CD14-positive monocyte (primary cell): ENCODE results near the gene SNUPN. TPM values are rescaled to one million over a fixed set of nuclear protein-coding genes. Genes with fewer than 3 reads are reported as not detected.

Experiments
- DNase-seq, 3 donors: peaks; one replicate each; pipeline ENCODE4 v3.0.0-alpha.2; 2011 to 2022
- H2AFZ ChIP-seq: 2 replicates; pipeline ENCODE4 v1.6.0; 2012; ENCODE audit warnings: mild to moderate bottlenecking, low read depth, low read length, inconsistent platforms; ENCODE audit not compliant: insufficient read depth, poor library complexity, severe bottlenecking
- H3K27ac ChIP-seq, 2 donors: 1 replicate in 1 of 2; 2 replicates in 1 of 2; pipeline ENCODE4 v1.5.1; 2012 to 2013; ENCODE audit warnings: low read length in 2 of 2, control low read depth in 1 of 2, inconsistent platforms in 1 of 2, low read depth in 1 of 2, mild to moderate bottlenecking in 1 of 2
- H3K27me3 ChIP-seq, 2 donors: one replicate each; pipeline versions ENCODE4 v1.6.0 to v1.6.1; 2011 to 2013; ENCODE audit warnings: low read length in 2 of 2; ENCODE audit not compliant: control insufficient read depth in 2 of 2, insufficient read depth in 2 of 2
- H3K36me3 ChIP-seq, 2 donors: replicated peaks in 1 of 2; 1 replicate in 1 of 2; 2 replicates in 1 of 2; pipeline versions ENCODE4 v1.5.1 to v1.6.1; 2012 to 2013; ENCODE audit warnings: low read length in 2 of 2, control low read depth in 1 of 2, inconsistent platforms in 1 of 2, mild to moderate bottlenecking in 1 of 2; ENCODE audit not compliant: insufficient read depth in 2 of 2, control insufficient read depth in 1 of 2
- H3K4me1 ChIP-seq, 2 donors: 1 replicate in 1 of 2; 2 replicates in 1 of 2; pipeline versions ENCODE4 v1.5.1 to v1.6.1; 2012 to 2013; ENCODE audit warnings: low read length in 2 of 2, control low read depth in 1 of 2, inconsistent platforms in 1 of 2, mild to moderate bottlenecking in 1 of 2, moderate library complexity in 1 of 2; ENCODE audit not compliant: insufficient read depth in 2 of 2, control insufficient read depth in 1 of 2
- H3K4me2 ChIP-seq: replicated peaks from 2 replicates; pipeline ENCODE3; 2012; ENCODE audit warnings: low read length, moderate library complexity, mild to moderate bottlenecking; ENCODE audit not compliant: poor library complexity, severe bottlenecking; ENCODE audit errors: extremely low read depth
- H3K4me3 ChIP-seq, 3 experiments: fragments of 200-600 bp in 1 of 3; sonication (generic) in 1 of 3; replicated peaks in 1 of 3; 1 replicate in 2 of 3; 2 replicates in 1 of 3; pipeline ENCODE4 v1.5.1; 2011 to 2013; ENCODE audit warnings: low read length in 3 of 3, mild to moderate bottlenecking in 3 of 3, control low read depth in 2 of 3, low read depth in 2 of 3, inconsistent platforms in 1 of 3, moderate library complexity in 1 of 3
- H3K79me2 ChIP-seq: 2 replicates; pipeline ENCODE4 v1.6.0; 2012; ENCODE audit warnings: mild to moderate bottlenecking, control low read depth, inconsistent platforms, low read length, moderate library complexity; ENCODE audit not compliant: insufficient read depth
- H3K9ac ChIP-seq: 2 replicates; pipeline ENCODE4 v1.6.0; 2017; ENCODE audit warnings: low read length, mild to moderate bottlenecking; ENCODE audit not compliant: insufficient read depth, poor library complexity, severe bottlenecking
- H3K9me3 ChIP-seq, 2 donors: replicated peaks in 1 of 2; 1 replicate in 1 of 2; 2 replicates in 1 of 2; pipeline versions ENCODE4 v1.5.1 to v1.6.1; 2012 to 2013; ENCODE audit warnings: low read length in 2 of 2, control low read depth in 1 of 2; ENCODE audit not compliant: control insufficient read depth in 1 of 2, insufficient read depth in 1 of 2
- H4K20me1 ChIP-seq: 2 replicates; pipeline ENCODE4 v1.6.0; 2012; ENCODE audit warnings: mild to moderate bottlenecking, low read length, control low read depth, moderate library complexity; ENCODE audit not compliant: insufficient read depth
- H3K27ac Mint-ChIP-seq, 7 donors: one replicate each; pipeline ENCODE4 v1.8.0; 2020; ENCODE audit warnings: mild to moderate bottlenecking in 7 of 7, mixed read lengths in 7 of 7, moderate library complexity in 6 of 7, inconsistent platforms in 2 of 7
- H3K27me3 Mint-ChIP-seq, 3 donors: one replicate each; pipeline ENCODE4 v1.8.0; 2021 to 2022; ENCODE audit warnings: low read depth in 3 of 3, mild to moderate bottlenecking in 3 of 3, mixed read lengths in 3 of 3, moderate library complexity in 3 of 3, inconsistent platforms in 1 of 3
- H3K36me3 Mint-ChIP-seq, 2 donors: one replicate each; pipeline ENCODE4 v1.8.0; 2020; ENCODE audit warnings: mixed read lengths in 2 of 2, inconsistent platforms in 1 of 2, mild to moderate bottlenecking in 1 of 2
- H3K4me1 Mint-ChIP-seq: one replicate; pipeline ENCODE4 v1.8.0; 2020; ENCODE audit warnings: mild to moderate bottlenecking, mixed read lengths
- H3K4me3 Mint-ChIP-seq, 2 donors: one replicate each; pipeline ENCODE4 v1.8.0; 2020; ENCODE audit warnings: mild to moderate bottlenecking in 2 of 2, mixed read lengths in 2 of 2, moderate library complexity in 1 of 2
- H3K9me3 Mint-ChIP-seq, 7 donors: one replicate each; pipeline ENCODE4 v1.8.0; 2020 to 2022; ENCODE audit warnings: mixed read lengths in 7 of 7, mild to moderate bottlenecking in 6 of 7, moderate library complexity in 6 of 7, inconsistent platforms in 2 of 7
- CTCF ChIP-seq: fragments of 200-600 bp; IDR thresholded peaks from one replicate; pipeline ENCODE4 v1.8.0; 2022; ENCODE audit warnings: antibody characterized with exemption, mild to moderate bottlenecking
- WGBS: methylation state at CpG from one replicate; pipeline ENCODE4 v1.1.5; 2013; ENCODE audit warnings: missing lambda C conversion rate; ENCODE audit not compliant: insufficient coverage; 5-methylcytosine and 5-hydroxymethylcytosine counted together
- intact Hi-C, 2 donors: fragments of 100-400 bp; cut with micrococcal nuclease; formaldehyde crosslinking; loops; one replicate each; pipeline versions ENCODE4 v1.15.0 to v1.15.1; 2023
- polyA plus RNA-seq, 3 donors: library from polyadenylated mRNA; depleted of rRNA in 1 of 3; unstranded in 2 of 3; stranded (reverse) in 1 of 3; fragments of 300-500 nt in 2 of 3; fragments of >200 nt in 1 of 3; fragmentation: Illumina TruSeq in 2 of 3; gene quantifications; 1 replicate in 2 of 3; 2 replicates in 1 of 3; pipeline ENCODE4 v1.2.3, GENCODE V29; 2012 to 2021

SNUPN gene
- polyA plus RNA-seq, 3 donors: 11.7 to 31.8 (median 29.3) TPM

GRCh38 chr15:75616766-75617165 is 8.8 kb downstream of the SNUPN start:
- Histone ChIP-seq H3K4me1 (peaks cover 18 to 20% of the 10 kb centered on the region in 2 donors), H4K20me1 (no peaks in the 10 kb centered on the region), H3K27ac (no peak overlapping the region), H3K36me3 (peaks cover 57 to 73% of the 10 kb centered on the region in 2 donors), H3K9ac (no peak overlapping the region), H2AFZ (no peak overlapping the region), H3K27me3 (no peaks in the 10 kb centered on the region), H3K4me3 (no peak overlapping the region), H3K4me2 (no peak overlapping the region), H3K79me2 (peaks cover 5% of the 10 kb centered on the region), H3K9me3 (no peaks in the 10 kb centered on the region)
- no peaks in the 10 kb centered on the region for H3K9me3 Mint-ChIP-seq
- intact Hi-C loops: no loop called here
- peak overlapping the region in 1 of 7 donors; percentile 38 for H3K27ac Mint-ChIP-seq
- no peak for TF ChIP-seq CTCF
- DNase-seq: no peak
- H3K36me3 Mint-ChIP-seq: peaks cover 54 to 73% of the 10 kb centered on the region in 2 donors
- peaks cover 24% of the 10 kb centered on the region for H3K4me1 Mint-ChIP-seq
- no peaks in the 10 kb centered on the region for H3K27me3 Mint-ChIP-seq
- H3K4me3 Mint-ChIP-seq: no peak overlapping the region

GRCh38 chr15:75606711-75607699 is 18.5 kb downstream of the SNUPN start:
- no peaks in the 10 kb centered on the region for H3K9me3 ChIP-seq
- no peaks in the 10 kb centered on the region for H3K27me3 ChIP-seq
- no peaks in the 10 kb centered on the region for H3K4me1 ChIP-seq
- no peaks in the 10 kb centered on the region for H3K4me1 Mint-ChIP-seq
- WGBS: no CpG with 5 or more reads among the region's 6 CpGs
- no peak for TF ChIP-seq CTCF
- peaks cover 64 to 90% of the 10 kb centered on the region in 2 donors for H3K36me3 Mint-ChIP-seq
- peak overlapping the region in 4 of 7 donors; percentile 28 to 57 (median 36) for H3K27ac Mint-ChIP-seq
- intact Hi-C loops: no loop called here
- H3K27me3 Mint-ChIP-seq: peaks cover 0 to 2% (median 1%) of the 10 kb centered on the region in 3 donors
- H4K20me1 ChIP-seq: no peaks in the 10 kb centered on the region
- no peak overlapping the region for H3K4me3 ChIP-seq
- H3K79me2 ChIP-seq: no peaks in the 10 kb centered on the region
- H3K9me3 Mint-ChIP-seq: no peaks in the 10 kb centered on the region
- H3K27ac ChIP-seq: peak overlapping the region in 1 of 2 donors; percentile 17
- H3K4me3 Mint-ChIP-seq: no peak overlapping the region
- no peak overlapping the region for H3K9ac ChIP-seq
- DNase-seq: no peak
- H3K4me2 ChIP-seq: no peak overlapping the region
- no peak overlapping the region for H2AFZ ChIP-seq
- H3K36me3 ChIP-seq: peaks cover 64 to 78% of the 10 kb centered on the region in 2 donors
